Activated CD4-positive, alpha-beta T cell treated with anti-CD3 and anti-CD28 coated beads, Interleukin-2, Interleukin-4, amounts not matched to agents 100 ng/mL and 50 ng/mL, durations not matched to agents 16 hours and 8 hours (primary cell): ENCODE measurements around the gene DHRS7B.
"Not testable (repeated sequence)": the region's sequence is repeated elsewhere in the genome, so short reads cannot be mapped to it uniquely, and the experiment has no call there.

Source experiments
- DNase-seq: peaks from one replicate; pipeline ENCODE4 v3.0.0-alpha.2; 2020; ENCODE audit warnings: low spot score

DHRS7B gene, protein sequence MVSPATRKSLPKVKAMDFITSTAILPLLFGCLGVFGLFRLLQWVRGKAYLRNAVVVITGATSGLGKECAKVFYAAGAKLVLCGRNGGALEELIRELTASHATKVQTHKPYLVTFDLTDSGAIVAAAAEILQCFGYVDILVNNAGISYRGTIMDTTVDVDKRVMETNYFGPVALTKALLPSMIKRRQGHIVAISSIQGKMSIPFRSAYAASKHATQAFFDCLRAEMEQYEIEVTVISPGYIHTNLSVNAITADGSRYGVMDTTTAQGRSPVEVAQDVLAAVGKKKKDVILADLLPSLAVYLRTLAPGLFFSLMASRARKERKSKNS

DNA sequence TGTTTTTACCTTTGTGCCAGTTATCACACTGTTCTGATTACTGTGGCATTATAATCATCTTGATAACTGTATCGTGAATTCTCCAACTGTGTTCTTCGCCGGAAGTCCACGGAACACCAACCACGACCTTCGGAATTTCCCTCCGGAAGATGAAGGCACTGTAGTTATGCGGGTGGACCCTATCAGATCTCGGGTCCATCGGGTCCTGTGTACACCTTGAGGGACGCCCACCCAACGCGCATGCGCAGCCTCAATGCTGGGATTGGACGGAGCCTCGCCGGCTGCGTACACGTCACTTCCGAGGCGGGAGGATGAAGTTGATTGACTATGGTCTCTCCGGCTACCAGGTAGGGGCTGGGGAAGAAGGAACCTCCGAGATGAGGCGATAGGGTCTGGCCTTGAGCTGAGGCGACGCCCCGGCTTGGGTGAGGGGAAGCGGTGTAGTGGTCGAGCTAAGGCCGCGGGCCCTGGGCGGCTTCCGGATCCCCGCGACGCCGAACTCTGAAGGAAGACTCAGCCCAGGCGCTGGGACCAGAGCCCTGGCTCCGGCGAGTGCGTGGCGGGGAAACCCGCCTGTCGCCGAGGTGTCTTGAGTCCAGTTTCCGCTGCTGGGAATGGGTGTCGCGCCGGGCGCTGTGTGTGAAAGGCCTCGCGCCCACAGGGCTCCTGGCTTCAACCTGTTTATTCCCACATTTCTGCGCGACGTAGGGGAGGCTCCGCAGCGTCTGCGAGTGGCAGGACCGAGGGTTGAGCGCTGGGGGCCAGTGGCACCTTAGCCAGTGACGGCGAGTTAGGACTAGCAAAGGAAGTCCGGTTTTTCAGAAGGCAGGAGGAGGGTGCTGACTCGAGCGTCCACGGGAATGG lies at the start of gene DHRS7B:
DHRS7B (plus strand) TSS at position 320 of the 864 bp plus-strand sequence; CDS start at position 328, 8 bp downstream.
- peak; percentile 98 for DNase-seq

DNA sequence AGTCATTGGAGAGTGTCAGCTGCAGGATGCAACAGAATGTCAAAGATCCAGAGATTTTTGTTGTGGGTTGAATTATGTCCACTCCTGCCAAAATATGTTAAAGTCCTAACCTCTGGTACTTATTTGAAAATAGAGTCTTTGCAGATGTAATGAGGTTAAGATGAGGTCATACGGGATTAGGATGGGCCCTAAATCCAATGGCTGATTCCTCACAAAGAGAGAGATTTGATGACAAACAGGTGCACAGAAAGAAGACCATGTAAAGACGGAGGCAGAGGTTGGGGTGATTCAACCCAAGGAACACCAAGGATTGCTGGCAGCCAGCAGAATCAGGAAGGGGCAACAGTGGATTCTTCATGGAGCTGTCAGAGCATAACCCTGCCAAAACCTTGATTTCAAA lies 49.5 kb upstream of the DHRS7B start:
- no peak for DNase-seq

DNA sequence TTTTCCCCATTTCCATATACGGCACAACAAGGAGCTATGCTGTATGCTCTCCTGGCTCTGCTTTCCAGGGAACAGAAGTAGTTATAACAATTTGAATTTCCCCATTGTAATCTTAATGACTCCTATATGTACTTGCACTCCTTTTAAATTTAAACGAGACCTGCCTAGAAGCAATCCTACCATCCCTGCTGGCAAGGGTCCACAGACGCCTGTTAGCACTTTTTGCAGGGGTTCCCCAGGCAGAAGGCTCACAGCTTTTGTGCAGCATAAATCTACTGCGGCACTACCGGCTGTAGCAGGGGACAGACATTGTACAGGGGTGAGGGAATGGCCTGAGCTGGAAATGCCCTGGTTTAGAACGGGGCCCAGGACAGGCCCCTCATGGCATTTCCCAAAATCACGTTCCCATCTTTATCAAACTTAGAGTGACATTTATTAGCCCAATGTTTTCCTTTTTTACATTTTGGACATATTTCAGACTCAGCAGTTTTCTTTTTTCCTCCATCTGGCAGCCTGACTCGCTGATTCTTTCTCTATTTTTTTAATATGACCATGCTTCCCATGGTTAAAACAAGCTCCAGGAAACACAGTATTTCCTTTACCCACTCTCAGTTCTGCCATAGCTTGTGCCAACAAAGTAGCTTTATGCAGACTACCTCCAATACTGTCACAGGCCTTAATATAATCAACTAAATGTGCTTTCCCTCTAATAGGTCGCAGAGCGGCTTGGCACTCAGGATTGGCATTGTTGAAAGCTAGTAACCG lies 48.6 kb upstream of the DHRS7B start:
- no peak for DNase-seq

DNA sequence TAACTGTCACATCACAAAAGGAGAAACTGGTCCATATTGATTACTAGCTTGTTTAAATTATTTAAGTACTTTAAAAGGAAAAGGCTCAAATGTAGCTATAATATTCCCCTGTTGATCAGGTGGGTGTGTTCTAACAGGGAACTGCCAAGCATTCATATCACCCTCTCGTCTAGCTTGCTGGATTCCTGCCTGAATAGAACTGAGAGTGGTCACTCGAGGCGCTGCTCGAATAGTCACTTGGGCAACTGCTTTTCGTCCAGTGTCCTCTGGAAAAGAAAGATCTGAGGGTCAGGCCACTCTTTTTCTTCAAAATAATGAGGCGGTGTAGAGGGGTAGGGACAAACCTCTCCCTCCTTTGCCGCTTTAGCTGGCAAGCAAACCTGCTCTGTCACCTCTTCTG lies 47.6 kb upstream of the DHRS7B start:
- DNase-seq = no peak

DNA sequence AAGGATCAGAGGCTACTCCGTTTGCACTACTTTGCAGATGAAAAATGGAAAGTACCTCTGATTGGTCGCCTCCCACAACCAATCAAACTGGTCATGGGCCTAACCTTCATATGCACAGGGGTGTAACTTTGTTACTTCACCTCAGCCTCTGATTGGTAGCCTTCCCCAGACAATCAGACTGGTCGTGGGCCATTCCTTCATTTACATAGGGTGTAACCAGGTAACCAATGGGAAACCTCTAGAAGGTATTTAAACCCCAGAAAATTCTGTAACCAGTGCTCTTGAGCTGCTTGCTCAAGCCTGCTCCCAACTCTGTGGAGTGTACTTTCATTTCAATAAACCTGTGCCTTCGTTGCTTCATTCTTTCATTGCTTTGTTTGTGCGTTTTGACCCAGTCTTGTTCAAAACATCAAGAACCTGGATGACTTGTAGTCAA lies 44.7 kb upstream of the DHRS7B start:
- DNase-seq = no peak

DNA sequence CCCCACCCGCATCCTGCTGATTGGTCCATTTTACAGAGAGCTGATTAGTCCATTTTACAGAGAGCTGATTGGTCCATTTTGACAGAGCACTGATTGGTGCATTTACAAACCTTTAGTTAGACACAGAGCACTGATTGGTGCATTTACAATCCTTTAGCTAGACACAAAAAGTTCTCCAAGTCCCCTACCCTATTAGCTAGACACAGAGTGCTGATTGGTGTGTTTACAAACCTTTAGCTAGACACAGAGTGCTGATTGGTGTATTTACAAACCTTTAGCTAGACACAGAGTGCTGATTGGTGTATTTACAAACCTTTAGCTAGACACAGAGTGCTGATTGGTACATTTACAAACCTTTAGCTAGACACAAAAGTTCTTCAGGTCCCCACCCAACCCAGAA lies 41.5 kb upstream of the DHRS7B start:
- DNase-seq = not testable (repeated sequence)

DNA sequence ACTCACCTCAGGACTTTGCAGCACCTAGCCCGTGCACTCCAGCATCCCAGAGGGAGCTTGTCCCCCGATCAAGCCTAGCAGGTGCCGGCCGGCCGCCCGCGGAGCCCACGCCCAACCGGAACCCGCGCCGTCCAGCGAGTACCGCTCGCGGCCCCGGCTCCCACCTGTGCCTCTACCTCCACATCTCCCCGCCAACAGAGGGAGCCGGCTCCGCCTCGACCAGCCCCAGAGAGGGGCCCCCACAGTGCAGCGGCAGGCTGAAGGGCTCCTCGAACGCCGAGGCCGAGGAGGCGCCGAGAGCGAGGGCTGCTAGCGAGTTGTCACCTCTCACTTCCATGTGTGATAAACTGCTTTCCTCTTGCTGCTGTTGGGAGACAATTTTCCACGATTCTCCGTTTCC lies 41.1 kb upstream of the DHRS7B start:
- DNase-seq = no peak

DNA sequence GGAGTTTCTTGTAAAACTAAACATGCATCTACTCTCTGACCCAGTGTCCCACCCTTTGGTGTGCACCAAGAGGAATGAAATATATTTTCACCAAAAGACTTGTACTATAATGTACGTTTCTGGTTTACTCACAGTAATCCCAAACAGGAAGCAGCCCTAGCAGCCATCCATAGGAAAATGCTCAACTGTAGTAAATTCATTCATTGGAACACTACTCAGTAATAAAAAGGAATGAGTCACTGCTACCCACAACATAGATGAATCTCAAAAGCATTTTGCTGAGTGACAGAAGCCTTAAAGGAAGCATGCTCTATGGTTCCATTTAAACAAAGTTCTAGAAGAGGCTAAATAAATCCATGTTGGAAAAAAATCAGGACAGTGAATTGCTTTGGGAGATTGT lies 37.6 kb upstream of the DHRS7B start:
- peak; percentile 4 for DNase-seq

DNA sequence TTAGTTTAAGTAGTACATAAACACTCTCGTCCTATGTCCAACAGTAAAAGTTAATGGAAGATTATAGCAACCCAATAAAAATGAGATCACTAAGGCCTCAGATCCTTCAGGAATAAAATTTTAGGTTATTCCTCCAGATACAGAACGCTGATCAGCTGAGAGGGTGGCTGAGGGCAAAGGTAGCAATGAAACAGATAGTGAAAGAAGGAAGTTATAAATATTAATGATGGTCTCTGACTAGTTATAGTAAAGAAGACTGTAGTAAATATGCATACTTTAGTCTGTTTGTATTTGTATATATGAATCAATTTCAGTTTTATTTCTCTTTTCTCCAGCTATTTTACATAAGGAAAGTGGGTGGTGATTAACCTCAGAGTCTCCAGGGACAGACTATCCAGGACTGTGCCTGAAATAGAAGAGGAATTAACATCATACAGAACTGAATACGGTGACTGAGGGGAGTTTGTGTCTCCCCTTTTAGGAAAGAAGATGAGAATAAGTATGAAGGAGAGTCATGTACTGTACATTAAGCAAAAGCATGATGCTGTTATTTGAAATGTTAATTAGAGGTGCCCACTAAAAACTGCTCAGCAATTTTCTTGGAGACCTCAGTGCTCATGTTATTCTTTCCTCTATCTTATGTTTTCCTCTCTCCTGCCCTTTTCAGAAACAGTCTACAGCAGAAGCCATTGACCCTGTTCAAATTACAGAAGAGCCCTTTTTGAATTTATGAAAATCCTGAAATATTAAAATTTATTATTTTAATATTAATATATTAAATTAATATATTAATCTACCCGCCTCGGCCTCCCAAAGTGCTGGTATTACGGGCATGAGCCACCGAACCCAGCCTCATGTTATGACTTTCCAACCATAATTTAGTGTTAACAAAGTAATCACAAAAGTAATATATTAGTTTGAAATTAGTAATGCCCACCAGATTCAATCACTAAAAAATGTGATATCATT lies 36.5 kb upstream of the DHRS7B start:
- DNase-seq = no peak

DNA sequence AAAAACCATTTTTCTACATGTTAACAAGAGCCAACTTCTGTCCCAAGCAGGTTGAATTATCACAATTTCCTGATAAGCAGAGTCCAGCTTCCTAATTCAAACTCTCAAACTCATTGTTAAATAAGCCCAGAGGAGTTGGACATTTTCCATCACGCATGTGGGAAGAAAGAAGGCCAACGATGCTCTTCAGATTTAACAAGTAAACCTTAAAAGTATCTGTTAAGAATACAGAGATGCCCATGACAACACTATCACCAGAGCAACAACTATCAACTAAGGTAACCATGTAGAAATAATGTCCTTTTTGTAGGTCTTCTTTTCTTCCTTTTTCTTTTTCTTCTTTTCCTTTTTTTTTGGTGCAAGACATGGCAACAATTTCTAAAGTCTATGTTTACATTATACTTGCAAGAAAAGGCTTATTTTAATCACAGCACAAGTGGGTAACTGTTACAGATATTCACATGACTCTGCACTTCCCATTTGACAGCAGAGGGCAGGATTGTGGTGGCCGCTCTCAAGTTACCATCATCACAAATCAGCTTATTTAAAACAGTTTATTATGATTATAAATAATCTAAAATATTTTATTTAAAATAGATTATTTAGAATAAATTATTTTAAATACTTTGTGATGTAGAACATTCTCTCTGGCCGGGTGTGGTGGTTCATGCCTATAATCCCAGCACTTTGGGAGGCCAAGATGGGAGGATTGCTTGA lies 35.7 kb upstream of the DHRS7B start:
- no peak for DNase-seq

DNA sequence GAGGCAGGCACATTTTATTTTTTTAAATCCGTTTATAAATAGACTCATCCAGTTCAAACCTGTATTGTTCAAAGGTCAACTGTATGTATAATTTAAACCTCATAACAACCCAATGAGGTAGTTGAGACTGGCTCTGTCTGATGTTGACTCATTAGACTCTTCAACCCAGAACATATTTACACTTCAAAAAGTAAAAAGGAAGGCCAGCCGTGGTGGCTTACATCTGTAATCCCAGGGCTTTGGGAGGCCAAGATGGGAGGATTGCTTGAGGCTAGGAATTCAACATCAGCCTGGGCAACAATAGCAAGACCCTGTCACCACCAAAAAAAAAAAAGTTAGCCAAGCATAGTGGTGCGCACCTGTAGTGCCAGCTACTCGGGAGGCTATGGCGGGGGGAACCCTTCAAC lies 32.5 kb upstream of the DHRS7B start:
- DNase-seq = no peak

DNA sequence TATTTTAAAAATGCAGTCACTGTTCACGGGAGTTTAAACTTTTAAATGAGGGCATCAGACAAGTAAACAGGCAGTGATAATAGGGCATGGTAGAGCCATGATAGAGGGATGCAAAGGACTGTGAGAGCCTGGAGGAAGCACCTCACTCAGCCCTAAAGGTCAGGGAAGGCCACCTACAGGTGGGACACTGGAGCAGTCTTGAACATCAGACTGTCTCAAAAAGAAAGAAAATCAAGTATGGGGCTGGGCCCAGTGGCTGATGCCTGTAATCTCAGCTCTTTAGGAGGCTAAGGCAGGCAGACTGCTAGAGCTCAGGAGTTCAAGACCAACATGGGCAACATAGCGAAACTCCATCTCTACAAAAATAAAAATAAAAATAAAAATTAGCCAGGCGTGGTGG lies 31.0 kb upstream of the DHRS7B start:
- no peak for DNase-seq

DNA sequence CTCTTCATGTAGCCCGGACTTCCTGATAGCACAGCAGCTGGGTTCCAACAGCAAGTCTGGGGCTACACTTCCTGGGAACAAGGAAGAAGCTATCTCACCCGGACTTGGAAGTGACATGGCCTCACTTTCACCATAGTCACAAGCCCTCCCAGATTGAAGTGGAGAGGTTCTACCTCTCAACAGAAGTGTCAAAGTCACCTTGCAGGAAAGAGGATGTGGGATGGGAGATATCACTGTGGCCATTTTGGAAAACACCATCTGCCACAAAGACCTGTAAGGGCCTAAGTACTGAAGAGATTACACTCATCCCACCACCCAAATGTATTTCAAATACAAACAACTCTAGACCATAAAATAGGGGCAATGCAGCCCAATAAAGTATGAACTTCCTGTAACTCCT lies 29.9 kb upstream of the DHRS7B start:
- no peak for DNase-seq

DNA sequence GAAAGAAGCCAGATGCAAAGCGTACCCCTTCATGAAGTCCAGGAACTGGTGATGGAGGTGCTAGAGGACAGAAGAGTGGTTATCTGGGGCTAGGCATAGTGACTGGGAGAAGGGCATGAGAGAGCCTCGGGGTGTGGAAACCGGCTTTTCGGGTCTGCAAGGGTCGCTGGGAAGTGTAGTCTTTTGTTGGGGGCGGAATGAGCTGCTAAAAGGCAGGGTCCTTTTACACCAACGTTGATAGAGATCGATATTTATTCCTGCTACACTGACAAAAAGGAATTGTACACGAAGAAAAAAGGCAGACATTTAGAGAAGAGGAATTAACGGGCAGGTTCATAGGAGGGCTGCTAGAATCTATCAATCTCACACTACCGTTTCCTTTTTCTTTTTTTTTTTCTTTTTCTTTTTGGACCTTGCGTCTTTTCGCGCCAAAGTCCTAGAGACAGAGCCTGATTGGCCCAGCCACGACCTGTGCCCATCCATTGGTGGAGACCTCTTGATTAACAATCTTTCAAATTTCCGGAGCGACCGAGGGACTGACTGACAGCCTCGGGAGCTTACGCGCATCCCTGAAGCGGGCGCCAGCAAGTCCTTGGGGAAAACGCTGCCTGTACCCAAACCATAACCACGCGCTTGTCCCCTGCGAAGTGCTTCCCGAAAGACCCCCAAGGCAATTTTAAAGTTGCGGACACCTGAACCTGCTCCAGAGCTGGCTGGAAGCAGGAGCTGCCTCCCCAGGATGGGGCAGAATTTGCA lies 27.7 kb upstream of the DHRS7B start:
- DNase-seq = peak; percentile 92

DNA sequence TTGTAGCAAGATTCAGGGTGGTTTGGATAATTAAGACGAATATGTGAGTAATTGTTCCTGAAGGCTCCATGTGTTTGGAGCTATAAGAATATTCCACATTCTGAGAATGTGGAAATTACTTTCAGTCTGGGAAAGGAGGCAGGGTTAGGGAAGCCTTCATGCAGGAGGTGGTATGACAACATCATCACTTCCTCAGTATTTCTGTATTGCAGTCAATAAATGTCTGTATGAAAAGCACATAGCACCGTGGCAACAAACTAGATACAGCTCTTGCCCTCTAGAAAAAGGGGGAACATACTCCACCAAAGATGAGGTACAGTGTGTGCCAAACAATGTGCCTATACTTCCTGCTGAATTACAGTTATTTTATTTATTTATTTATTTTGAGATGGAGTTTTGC lies 26.1 kb upstream of the DHRS7B start:
- DNase-seq = no peak

DNA sequence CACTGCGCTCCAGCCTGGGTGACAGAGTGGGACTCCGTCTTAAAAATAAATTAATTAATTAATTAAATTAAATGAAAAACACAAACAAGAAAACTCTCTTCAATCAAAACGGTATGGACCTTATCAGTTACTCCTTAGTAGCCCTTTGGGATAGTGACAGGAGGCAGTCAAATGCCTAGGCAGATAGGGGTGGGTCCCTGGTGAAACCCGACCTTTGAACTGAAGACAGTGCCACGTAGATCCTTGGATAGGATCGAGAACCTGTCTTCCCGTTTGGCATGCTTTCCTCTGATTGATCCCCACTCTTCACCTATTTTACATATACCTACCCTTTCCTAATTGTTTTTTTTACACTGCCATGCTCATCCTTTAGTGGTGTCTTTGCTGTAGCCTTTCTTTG lies 22.2 kb upstream of the DHRS7B start:
- no peak for DNase-seq

DNA sequence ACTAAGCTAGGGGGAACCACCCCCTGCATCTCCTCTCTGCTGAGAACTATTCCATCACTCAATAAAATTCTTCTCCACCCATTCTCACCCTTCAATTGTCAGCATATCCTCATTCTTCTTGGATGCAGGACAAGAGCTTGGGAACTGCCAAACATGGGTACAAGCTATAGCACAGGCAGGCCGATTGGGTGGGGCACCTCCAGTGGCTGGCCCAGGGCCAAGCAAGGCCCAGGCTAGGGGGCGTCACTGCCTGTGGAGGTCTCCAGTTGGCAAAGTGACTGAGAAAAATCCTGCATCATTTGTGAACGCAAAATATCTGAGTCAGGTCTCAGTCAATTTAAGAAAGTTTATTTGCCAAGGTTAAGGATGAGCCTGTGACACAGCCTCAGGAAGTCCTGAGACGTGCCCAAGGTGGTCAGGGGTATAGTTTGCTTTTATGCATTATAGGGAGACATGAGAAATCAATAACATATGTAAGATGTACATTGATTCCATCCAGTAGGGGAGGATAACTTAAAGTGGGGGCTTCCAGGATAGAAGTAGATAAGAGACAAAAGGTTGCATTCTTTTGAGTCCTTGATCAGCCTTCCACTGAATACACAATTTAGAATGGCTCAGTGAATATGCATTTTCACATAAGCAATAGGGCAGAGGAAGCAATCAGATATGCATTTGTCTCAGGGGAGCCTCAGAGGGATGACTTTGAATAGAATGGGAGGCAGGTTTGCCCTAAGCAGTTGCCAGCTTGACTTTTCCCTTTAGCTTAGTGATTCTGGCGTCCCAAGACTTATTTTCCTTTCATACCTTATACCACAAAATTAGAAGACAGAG lies 21.5 kb upstream of the DHRS7B start:
- DNase-seq = no peak

DNA sequence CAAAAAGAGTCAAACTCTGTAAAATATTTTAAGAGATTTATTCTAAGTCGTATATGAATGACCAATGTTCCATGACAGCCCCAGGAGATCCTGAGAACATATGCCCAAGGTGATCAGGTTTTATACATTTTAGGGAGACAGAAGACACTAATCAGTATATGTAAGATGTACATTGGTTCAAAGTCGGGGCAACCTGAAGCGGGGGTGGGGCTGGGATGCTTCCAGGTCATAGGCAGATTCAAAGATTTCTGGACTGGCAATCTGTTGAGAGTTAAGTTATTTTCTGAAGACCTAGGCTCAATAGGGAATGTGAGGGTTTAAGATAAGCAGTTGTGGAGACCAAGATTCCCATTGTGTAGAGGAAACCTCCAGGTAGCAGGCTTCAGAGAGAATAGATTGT lies 20.4 kb upstream of the DHRS7B start:
- no peak for DNase-seq

DNA sequence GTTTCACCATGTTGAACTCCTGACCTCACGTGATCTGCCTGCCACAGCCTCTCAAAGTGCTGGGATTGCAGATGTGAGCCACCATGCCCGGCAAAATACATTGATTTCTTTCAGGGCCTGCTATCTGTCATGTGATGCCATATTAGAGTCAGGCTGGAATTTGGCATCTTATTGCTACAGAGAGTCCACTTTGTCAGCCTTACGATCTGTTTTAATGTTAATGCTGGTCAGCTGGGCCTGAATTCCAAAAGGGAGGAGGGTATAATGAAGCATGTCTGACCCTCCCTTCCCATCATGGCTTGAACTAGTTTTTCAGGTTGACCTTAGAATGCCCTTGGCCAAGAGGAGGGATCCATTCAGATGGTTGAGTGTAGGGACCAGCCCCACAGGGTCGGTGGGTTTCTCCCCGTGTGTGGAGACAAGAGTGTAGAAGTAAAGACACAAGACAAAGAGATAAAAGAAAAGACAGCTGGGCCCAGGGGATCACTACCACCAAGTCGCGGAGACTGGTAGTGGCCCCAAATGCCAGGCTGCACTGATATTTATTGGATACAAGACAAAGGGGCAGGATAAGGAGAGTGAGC lies 19.6 kb upstream of the DHRS7B start:
- not testable (repeated sequence) for DNase-seq
